Nephron (organoid): ENCODE data around the gene KLK14.

ENCODE experiments used
- H3K27ac Mint-ChIP-seq, 3 experiments: 2 replicates each; pipeline ENCODE4 v1.8.0; 2020; ENCODE audit warnings: mixed read lengths in 3 of 3, mild to moderate bottlenecking in 2 of 3, moderate library complexity in 1 of 3
- H3K27me3 Mint-ChIP-seq: 2 replicates; pipeline ENCODE4 v1.8.0; 2021; ENCODE audit warnings: low read depth, mild to moderate bottlenecking, moderate library complexity, mixed read lengths
- H3K36me3 Mint-ChIP-seq: 2 replicates; pipeline ENCODE4 v1.8.0; 2020; ENCODE audit warnings: low read depth, mixed read lengths
- H3K4me1 Mint-ChIP-seq: 2 replicates; pipeline ENCODE4 v1.8.0; 2020; ENCODE audit warnings: mixed read lengths
- H3K4me3 Mint-ChIP-seq, 3 experiments: 2 replicates each; pipeline ENCODE4 v1.8.0; 2020; ENCODE audit warnings: mild to moderate bottlenecking in 3 of 3, mixed read lengths in 3 of 3, moderate library complexity in 2 of 3
- H3K9me3 Mint-ChIP-seq: 2 replicates; pipeline ENCODE4 v1.8.0; 2020; ENCODE audit warnings: mixed read lengths
- TF ChIP-seq, protein P1 (sequence below), 3 experiments: fragments of 200-600 bp; sonication (generic); IDR thresholded peaks; one replicate each; pipeline ENCODE4 v1.5.0; 2021; ENCODE audit warnings: antibody characterized with exemption in 3 of 3; ENCODE audit not compliant: unreplicated experiment in 3 of 3

The KLK14 gene

DNA sequence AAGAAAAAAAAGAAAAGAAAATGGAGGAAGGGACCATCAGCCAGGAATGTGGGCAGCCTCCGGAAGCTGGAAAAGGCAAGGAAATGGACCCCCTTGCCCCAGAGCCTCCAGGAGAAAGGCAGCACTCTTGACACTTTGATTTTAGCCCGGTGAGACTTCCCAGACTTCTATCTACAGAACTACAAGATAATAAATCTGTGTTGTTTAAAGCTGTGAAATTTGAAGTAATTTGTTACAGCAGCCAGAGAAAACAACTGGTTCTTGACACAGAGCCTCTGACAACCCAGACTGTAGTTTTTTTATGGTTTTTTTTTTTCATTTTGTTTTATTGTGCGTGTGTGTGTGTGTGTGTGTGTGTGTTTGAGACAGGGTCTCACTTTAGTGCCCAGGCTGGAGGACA lies 17.9 kb upstream of the KLK14 start:
- Mint-ChIP-seq H3K27me3 (peaks cover 3% of the 10 kb centered on the region), H3K4me1 (no peaks in the 10 kb centered on the region), H3K27ac (no peak overlapping the region), H3K9me3 (no peaks in the 10 kb centered on the region), H3K4me3 (no peak overlapping the region), H3K36me3 (peaks cover 18% of the 10 kb centered on the region)
- TF ChIP-seq, protein P1, sequence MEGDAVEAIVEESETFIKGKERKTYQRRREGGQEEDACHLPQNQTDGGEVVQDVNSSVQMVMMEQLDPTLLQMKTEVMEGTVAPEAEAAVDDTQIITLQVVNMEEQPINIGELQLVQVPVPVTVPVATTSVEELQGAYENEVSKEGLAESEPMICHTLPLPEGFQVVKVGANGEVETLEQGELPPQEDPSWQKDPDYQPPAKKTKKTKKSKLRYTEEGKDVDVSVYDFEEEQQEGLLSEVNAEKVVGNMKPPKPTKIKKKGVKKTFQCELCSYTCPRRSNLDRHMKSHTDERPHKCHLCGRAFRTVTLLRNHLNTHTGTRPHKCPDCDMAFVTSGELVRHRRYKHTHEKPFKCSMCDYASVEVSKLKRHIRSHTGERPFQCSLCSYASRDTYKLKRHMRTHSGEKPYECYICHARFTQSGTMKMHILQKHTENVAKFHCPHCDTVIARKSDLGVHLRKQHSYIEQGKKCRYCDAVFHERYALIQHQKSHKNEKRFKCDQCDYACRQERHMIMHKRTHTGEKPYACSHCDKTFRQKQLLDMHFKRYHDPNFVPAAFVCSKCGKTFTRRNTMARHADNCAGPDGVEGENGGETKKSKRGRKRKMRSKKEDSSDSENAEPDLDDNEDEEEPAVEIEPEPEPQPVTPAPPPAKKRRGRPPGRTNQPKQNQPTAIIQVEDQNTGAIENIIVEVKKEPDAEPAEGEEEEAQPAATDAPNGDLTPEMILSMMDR (IDR thresholded peaks at IDR 0.05; ENCODE audit: unreplicated experiment in 3 of 3): no peak

DNA sequence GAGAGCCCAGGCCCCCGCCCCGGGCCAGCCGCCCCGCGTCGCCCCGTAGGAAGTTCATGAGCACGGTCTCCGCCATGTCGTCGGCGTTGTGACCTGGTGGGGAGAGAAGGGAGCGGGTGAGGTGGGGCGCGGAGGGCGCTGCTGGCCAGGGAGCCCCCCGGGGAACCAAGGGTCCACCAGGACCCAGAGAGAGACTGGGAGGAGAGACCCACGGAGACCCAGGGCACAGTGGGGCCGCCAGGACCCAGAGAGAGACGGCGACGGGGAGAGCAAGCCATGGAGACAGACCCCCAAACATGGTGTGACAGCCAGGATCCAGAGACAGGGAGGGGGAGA lies 16.3 kb upstream of the KLK14 start:
- no peaks in the 10 kb centered on the region for H3K9me3 Mint-ChIP-seq
- H3K27me3 Mint-ChIP-seq: no peaks in the 10 kb centered on the region
- no peak overlapping the region for H3K27ac Mint-ChIP-seq
- no peak overlapping the region for H3K4me3 Mint-ChIP-seq
- H3K4me1 Mint-ChIP-seq: no peaks in the 10 kb centered on the region
- H3K36me3 Mint-ChIP-seq: peaks cover 12% of the 10 kb centered on the region
- TF ChIP-seq, protein P1 (IDR thresholded peaks at IDR 0.05; ENCODE audit: unreplicated experiment in 3 of 3): no peak

DNA sequence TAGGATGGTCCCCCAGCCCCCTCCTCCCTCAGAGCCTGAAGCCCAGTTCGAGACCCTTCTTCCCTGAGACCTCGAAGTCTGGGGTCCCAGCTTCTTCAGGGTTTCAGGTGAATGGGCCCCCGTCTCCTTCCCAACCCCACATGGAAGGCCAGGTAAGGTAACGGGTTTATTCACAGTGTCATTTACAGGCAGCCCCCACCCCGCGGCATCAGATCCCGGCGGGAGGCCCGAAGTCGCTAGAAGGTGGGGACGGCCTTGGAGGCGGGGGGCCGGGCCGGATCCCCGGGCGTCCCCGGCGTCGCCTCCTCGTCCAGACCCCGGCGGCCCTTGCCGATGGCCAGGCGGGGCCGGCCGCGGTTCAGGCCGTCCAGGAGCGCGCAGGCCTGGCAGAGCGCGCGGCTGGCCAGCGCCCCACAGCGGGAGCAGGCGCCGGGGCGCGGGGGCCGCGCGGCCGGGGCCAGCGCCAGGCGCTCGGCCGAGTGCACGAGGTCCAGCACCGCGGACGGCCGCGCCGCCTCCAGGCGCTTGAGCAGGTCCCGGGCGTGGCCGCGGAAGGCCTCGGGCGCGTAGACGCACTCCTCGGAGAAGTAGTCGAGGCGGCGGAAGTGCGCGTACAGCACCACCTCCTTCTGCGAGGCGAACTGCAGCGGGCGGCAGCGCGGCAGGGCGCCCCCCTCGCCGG lies 15.8 kb upstream of the KLK14 start:
- H3K4me1 Mint-ChIP-seq: no peaks in the 10 kb centered on the region
- H3K27ac Mint-ChIP-seq: no peak overlapping the region
- peaks cover 10% of the 10 kb centered on the region for H3K36me3 Mint-ChIP-seq
- TF ChIP-seq, protein P1 (IDR thresholded peaks at IDR 0.05; ENCODE audit: unreplicated experiment in 3 of 3): no peak
- H3K9me3 Mint-ChIP-seq: no peaks in the 10 kb centered on the region
- no peaks in the 10 kb centered on the region for H3K27me3 Mint-ChIP-seq
- H3K4me3 Mint-ChIP-seq: no peak overlapping the region

DNA sequence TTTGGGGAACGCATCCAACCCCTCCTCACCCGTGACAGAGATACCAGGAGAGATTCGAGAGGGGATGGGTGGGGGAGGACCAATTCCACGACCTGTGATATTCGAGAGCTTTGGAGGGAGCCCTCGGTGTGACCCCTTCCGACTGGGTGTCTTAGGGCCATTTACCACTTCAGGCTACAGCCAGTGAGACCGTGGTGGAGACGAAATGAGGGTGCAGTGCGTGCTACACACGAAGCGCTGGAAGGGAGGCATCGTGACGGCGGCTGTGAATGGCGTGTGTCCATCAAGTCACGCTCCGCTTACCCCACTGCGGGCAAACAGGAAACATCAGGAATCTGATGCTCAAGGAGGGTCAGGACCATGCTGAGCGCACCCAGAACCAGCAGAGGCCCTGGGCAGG lies 15.1 kb upstream of the KLK14 start:
- no peaks in the 10 kb centered on the region for H3K27me3 Mint-ChIP-seq
- peaks cover 7% of the 10 kb centered on the region for H3K36me3 Mint-ChIP-seq
- H3K9me3 Mint-ChIP-seq: no peaks in the 10 kb centered on the region
- no peak overlapping the region for H3K4me3 Mint-ChIP-seq
- no peaks in the 10 kb centered on the region for H3K4me1 Mint-ChIP-seq
- TF ChIP-seq, protein P1 (IDR thresholded peaks at IDR 0.05; ENCODE audit: unreplicated experiment in 3 of 3): no peak
- H3K27ac Mint-ChIP-seq: no peak overlapping the region

DNA sequence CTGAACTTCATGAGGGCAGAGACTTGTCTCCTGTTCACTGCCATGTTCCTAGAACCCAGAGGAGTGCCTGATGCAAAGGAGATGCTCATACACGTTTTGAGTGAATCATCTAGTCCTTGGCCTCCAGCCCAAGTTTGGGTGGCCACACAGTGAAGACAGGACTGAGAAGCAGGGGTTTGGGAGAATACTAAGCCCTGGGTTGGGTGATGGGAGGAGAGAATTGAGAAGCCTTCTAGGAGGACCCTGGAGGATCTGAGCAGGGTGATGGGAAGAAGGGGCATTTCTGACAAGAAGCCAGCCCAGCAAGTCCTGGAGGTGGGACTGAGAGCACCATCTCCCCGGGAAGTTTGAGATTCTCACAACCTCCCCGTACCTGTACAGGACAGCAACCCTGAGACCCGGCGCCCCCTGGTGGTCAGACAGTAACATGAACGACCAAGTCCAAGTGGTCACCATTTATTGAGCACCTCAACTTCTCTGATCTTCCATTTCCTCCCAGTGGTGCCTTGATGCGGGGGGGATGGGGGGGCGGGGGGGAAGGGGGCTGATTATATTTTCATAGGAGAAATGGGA lies 14.6 kb upstream of the KLK14 start:
- Mint-ChIP-seq H3K4me1 (no peaks in the 10 kb centered on the region), H3K36me3 (peaks cover 7% of the 10 kb centered on the region), H3K27me3 (no peaks in the 10 kb centered on the region), H3K4me3 (no peak overlapping the region), H3K9me3 (no peaks in the 10 kb centered on the region), H3K27ac (no peak overlapping the region)
- TF ChIP-seq, protein P1 (IDR thresholded peaks at IDR 0.05; ENCODE audit: unreplicated experiment in 3 of 3): peak; percentile 47 to 52 (median 48)
